ENCODE data around the gene RTRAF.

RTRAF gene

GRCh38 chr14:51996148-51996746, 6.9 kb downstream of the RTRAF start:
- DNase-seq, result no peak

GRCh38 chr14:51998348-51998747, 9.0 kb downstream of the RTRAF start:
- DNase-seq, result no peak

- no peak for DNase-seq
Measured at GRCh38 chr14:51999084-51999483, 9.7 kb downstream of the RTRAF start.

- no peak for DNase-seq
Measured at GRCh38 chr14:52000019-52000582, 10.8 kb downstream of the RTRAF start.

GRCh38 chr14:52000696-52001095, 11.3 kb downstream of the RTRAF start:
- DNase-seq, result no peak

- DNase-seq, result no peak
Measured at GRCh38 chr14:52002542-52002941, 13.2 kb downstream of the RTRAF start.

GRCh38 chr14:52003324-52003723, 14.0 kb downstream of the RTRAF start:
- DNase-seq, result no peak

- DNase-seq, result no peak
Measured at GRCh38 chr14:52005625-52006024, 16.3 kb downstream of the RTRAF start.

GRCh38 chr14:52006361-52006760, 17.0 kb downstream of the RTRAF start:
- DNase-seq, result no peak

GRCh38 chr14:52007211-52007610, 17.9 kb downstream of the RTRAF start:
- DNase-seq, result no peak

- no peak for DNase-seq
Measured at GRCh38 chr14:52007637-52008036, 18.3 kb downstream of the RTRAF start.

- DNase-seq, result no peak
Measured at GRCh38 chr14:52008136-52008535, 18.8 kb downstream of the RTRAF start.

- no peak for DNase-seq
Measured at GRCh38 chr14:52010173-52010693, 20.9 kb downstream of the RTRAF start.

GRCh38 chr14:52011523-52011922, 22.2 kb downstream of the RTRAF start:
- no peak for DNase-seq

- no peak for DNase-seq
Measured at GRCh38 chr14:52012635-52013034, 23.3 kb downstream of the RTRAF start.

- no peak for DNase-seq
Measured at GRCh38 chr14:52013984-52014600, 24.7 kb downstream of the RTRAF start.

GRCh38 chr14:52014601-52015267, 25.4 kb downstream of the RTRAF start:
- DNase-seq, result no peak

GRCh38 chr14:52015411-52016030, 26.2 kb downstream of the RTRAF start:
- peak; percentile 23 for DNase-seq

- DNase-seq, result no peak
Measured at GRCh38 chr14:52018252-52018651, 28.9 kb downstream of the RTRAF start.

- no peak for DNase-seq
Measured at GRCh38 chr14:52018970-52019369, 29.6 kb downstream of the RTRAF start.

- no peak for DNase-seq
Measured at GRCh38 chr14:52020161-52020714, 30.9 kb downstream of the RTRAF start.

- DNase-seq, result no peak
Measured at GRCh38 chr14:52020866-52021717, 31.7 kb downstream of the RTRAF start.
